Heart right ventricle (tissue), 16 donors: ENCODE data around the gene AGBL1. TPM values are rescaled to one million over a fixed set of nuclear protein-coding genes. Genes with fewer than 3 reads are reported as not detected.

Experiments used
- ATAC-seq, 8 donors: fragments of 200-7000 bp; cut with Tn5 transposase; one replicate each; pipeline ENCODE4 v1.9.1; 2020; ENCODE audit warnings: mild to moderate bottlenecking in 8 of 8, moderate library complexity in 8 of 8, moderate number of reproducible peaks in 1 of 8
- DNase-seq, 2 donors: peaks; one replicate each; pipeline ENCODE4 v3.0.0-alpha.2; 2020
- H3K27ac ChIP-seq, 10 donors: fragments of 200-600 bp; sonication (generic) in 2 of 10; one replicate each; pipeline versions ENCODE4 v1.5.0 to v1.8.0; 2020 to 2022; ENCODE audit warnings: mild to moderate bottlenecking in 3 of 10
- H3K27me3 ChIP-seq, 7 donors: fragments of 200-600 bp; one replicate each; pipeline ENCODE4 v1.8.0; 2021 to 2022; ENCODE audit warnings: mild to moderate bottlenecking in 2 of 7
- H3K36me3 ChIP-seq, 9 donors: fragments of 200-600 bp; sonication (generic) in 1 of 9; one replicate each; pipeline versions ENCODE4 v1.5.0 to v1.8.0; 2020 to 2022; ENCODE audit warnings: mild to moderate bottlenecking in 2 of 9
- H3K4me1 ChIP-seq, 9 donors: fragments of 200-600 bp; sonication (generic) in 1 of 9; one replicate each; pipeline versions ENCODE4 v1.5.0 to v1.8.0; 2020 to 2022; ENCODE audit warnings: mild to moderate bottlenecking in 4 of 9
- H3K4me3 ChIP-seq, 10 donors: fragments of 200-600 bp; sonication (generic) in 2 of 10; one replicate each; pipeline versions ENCODE4 v1.5.0 to v1.8.0; 2020 to 2022; ENCODE audit warnings: mild to moderate bottlenecking in 7 of 10, moderate library complexity in 2 of 10
- H3K9me3 ChIP-seq, 11 donors: fragments of 200-600 bp in 10 of 11; sonication (generic) in 2 of 11; one replicate each; pipeline versions ENCODE4 v1.5.0 to v1.8.0; 2013 to 2022; ENCODE audit warnings: mild to moderate bottlenecking in 2 of 11, control low read depth in 1 of 11, moderate library complexity in 1 of 11
- CTCF ChIP-seq, 9 donors: fragments of 200-600 bp; sonication (generic) in 2 of 9; IDR thresholded peaks; one replicate each; pipeline versions ENCODE4 v1.5.0 to v1.8.0; 2021 to 2022; ENCODE audit warnings: antibody characterized with exemption in 9 of 9, mild to moderate bottlenecking in 5 of 9, moderate library complexity in 1 of 9
- WGBS, 2 donors: extraction: QIAGEN DNeasy Blood & Tissue Kit; methylation state at CpG; one replicate each; pipeline ENCODE4 v1.1.7; 2013; ENCODE audit warnings: inconsistent platforms in 1 of 2; 5-methylcytosine and 5-hydroxymethylcytosine counted together
- intact Hi-C, 10 donors: fragments of 100-400 bp; cut with DNase I; formaldehyde crosslinking; loops; one replicate each; pipeline versions ENCODE4 v1.11.1 to v1.14.2; 2022
- polyA plus RNA-seq, 2 donors: library from polyadenylated mRNA; stranded (reverse); fragments of 200-250 nt; gene quantifications; one replicate each; pipeline ENCODE4 v1.2.3, GENCODE V29; 2013
- total RNA-seq, 10 donors: library from RNA; stranded (reverse); fragmentation: NEBNext Ultra II Directional in 3 of 10; extraction: Animal tissue kit (Norgen Biotek cat#: 25700) in 3 of 10; gene quantifications; one replicate each; pipeline versions ENCODE4 v1.2.1 to v1.2.4, GENCODE V29; 2021 to 2023
- donor health status: Arrhythmogenic right ventricular cardiomyopathy.
- donor health status: ischemic (EF 13 %, LVEDD 7.1; RV severe dilation, severe dysfunction).
- donor health status: healthy with polysubstance abuse.
- donor health status: DM: no; HTN: yes; CAD: no.
- donor health status: DM: no; HTN: no; CAD: no.
- donor health status: ischemic (EF 25% LVEDD 6.9; RV normal size, moderate dysfunction).
- donor health status: ischemic (EF 25% LVEDD 5.7; RV mildly dilated, moderate dysfunction).
- donor health status: healthy.
- donor health status: DM: yes; HTN: yes; CAD: no.
- donor health status: Ischemic cardiomyopathy.
- donor health status: ischemic (EF 35%, LVEDD 5.7; RV mildly dilated, moderate dysfunction).
- donor health status: nonischemic (EF 11% LVEDD 7.7; RV severe dilation, severe dysfunction).
- donor health status: DM: yes; HTN: yes; CAD: no.
- donor health status: PGD.
- donor health status: ischemic (EF 29% LVEDD 5.4; RV normal size, mild dysfunction).
- donor health status: nonischemic (EF 23%, LVEDD 6.1; RV moderate dilation, normal function).

AGBL1 gene
- total and polyA plus RNA-seq, 12 donors, result 0.02 to 0.13 (median 0.09) TPM; not detected in 7

- intact Hi-C loops, result no loop called here
- Histone ChIP-seq H3K27ac (no peak overlapping the region), H3K4me3 (no peak overlapping the region), H3K36me3 (no peaks in the 10 kb centered on the region), H3K27me3 (peaks cover 0 to 3% (median 0%) of the 10 kb centered on the region in 7 donors), H3K4me1 (no peaks in the 10 kb centered on the region), H3K9me3 (peaks cover 0 to 47% (median 10%) of the 10 kb centered on the region in 11 donors)
- TF ChIP-seq CTCF (IDR thresholded peaks at IDR 0.05), result no peak
- no peak for ATAC-seq
- no peak for DNase-seq
- 92 to 93% methylated on average over 5 of the region's 5 CpGs for WGBS, 2 donors
Measured at GRCh38 chr15:86101818-86102217, 22.1 kb downstream of the AGBL1 start.

DNA sequence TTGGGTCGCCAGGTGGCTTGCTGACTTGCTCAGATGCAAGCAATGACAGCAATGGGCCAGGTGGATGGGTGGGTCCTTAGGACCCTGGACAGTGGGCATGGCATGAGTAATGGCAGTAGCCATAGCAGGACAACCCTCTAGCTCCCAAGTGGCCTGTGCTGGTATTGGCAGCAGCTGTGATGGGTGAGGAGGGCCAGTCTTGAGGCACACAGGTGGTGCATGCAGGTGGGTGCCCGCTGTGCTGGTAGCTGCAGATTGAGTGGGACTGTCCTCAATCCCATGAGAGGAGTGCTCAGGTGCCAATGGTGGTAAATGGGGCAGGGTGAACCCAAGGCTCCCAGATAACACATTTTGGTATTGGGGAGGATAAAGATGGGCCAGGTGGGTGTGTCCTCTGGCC lies 24.2 kb downstream of the AGBL1 start:
- H3K4me3 ChIP-seq, result no peak overlapping the region
- TF ChIP-seq CTCF (IDR thresholded peaks at IDR 0.05), result no peak
- no peak overlapping the region for H3K27ac ChIP-seq
- H3K36me3 ChIP-seq, result no peaks in the 10 kb centered on the region
- H3K4me1 ChIP-seq, result no peaks in the 10 kb centered on the region
- DNase-seq, result no peak
- H3K9me3 ChIP-seq, result peaks cover 0 to 40% (median 10%) of the 10 kb centered on the region in 11 donors
- WGBS, 2 donors, result 75 to 81% methylated on average over 2 of the region's 2 CpGs
- H3K27me3 ChIP-seq, result peaks cover 0 to 6% (median 0%) of the 10 kb centered on the region in 7 donors
- no peak for ATAC-seq
- intact Hi-C loops, result no loop called here

DNA sequence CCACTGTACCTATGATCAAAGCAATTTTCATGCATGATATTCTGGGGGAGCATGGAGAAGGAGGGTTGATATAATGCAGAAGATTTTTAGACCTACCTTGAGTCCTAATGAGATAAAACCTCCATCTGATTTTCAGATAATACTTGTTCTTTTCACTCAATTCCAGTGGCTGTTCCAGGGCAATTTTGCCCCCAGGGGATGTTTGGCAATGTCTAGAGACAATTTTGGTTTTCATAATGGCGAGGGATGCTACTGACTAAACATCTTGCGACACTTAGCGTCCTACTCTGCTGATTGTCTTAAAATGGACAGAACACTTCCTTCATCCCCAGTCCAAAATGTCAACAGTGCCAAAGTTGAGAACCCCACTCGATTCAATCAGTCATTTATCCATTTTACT lies 26.6 kb downstream of the AGBL1 start:
- ATAC-seq (no peak), DNase-seq (no peak)
- H3K36me3 ChIP-seq, result no peaks in the 10 kb centered on the region
- no peak overlapping the region for H3K27ac ChIP-seq
- H3K4me3 ChIP-seq, result no peak overlapping the region
- intact Hi-C loops, result no loop called here
- H3K9me3 ChIP-seq, result peaks cover 0 to 27% (median 10%) of the 10 kb centered on the region in 11 donors
- no peak for TF ChIP-seq CTCF (IDR thresholded peaks at IDR 0.05)
- peaks cover 0 to 8% (median 0%) of the 10 kb centered on the region in 7 donors for H3K27me3 ChIP-seq
- 74 to 75% methylated on average over 4 of the region's 4 CpGs for WGBS, 2 donors
- H3K4me1 ChIP-seq, result no peaks in the 10 kb centered on the region

DNA sequence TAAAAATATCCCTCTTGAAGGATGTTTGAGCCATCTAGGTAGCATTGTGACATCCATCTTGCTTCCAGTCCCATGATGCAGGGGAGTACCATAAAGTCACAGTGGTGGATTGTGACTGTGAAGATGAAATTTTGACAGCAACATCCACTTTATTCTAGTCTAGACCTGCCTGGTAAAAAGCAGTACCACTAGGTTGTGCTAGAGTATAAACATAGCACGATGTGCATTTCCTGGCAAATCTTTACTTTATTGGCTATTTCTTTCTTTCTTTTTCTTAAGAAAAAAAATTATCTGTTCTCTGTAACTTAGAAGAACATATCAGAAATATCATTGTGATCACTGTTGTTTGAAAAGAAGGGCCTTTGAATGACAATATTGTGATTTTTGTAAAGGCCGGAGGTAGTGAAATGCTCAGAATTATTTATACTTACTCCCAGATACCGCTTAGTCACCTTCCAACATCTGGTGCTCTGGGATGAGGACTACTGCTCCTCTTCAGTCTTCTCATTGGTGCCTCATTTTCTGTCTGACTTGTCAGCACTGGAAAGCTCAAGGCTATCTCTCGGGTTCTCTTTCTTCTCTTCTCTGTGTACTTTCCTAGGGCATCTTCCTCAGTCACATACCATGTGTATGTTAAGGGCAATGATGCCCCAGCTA lies 35.6 kb downstream of the AGBL1 start:
- no peak overlapping the region for H3K4me3 ChIP-seq

More for the DNA sequence above, 35.6 kb downstream of the AGBL1 start:
- Histone ChIP-seq H3K27ac (no peak overlapping the region), H3K36me3 (no peaks in the 10 kb centered on the region), H3K9me3 (no peaks in the 10 kb centered on the region), H3K4me1 (no peaks in the 10 kb centered on the region), H3K27me3 (peaks cover 0 to 7% (median 4%) of the 10 kb centered on the region in 7 donors)
- WGBS, 2 donors, result 69 to 75% methylated on average over 4 of the region's 4 CpGs
- intact Hi-C loops, result no loop called here
- ATAC-seq (no peak), DNase-seq (no peak)
- TF ChIP-seq CTCF (IDR thresholded peaks at IDR 0.05), result peak in 5 of 9 donors; percentile 19 to 37 (median 25)
